GM19035 (cell line): ENCODE measurements around the gene KLHDC4.

Experiments used
- ATAC-seq: cut with Tn5 transposase; IDR thresholded peaks from one replicate; pipeline ENCODE4 v1.9.1; 2021; ENCODE audit not compliant: unreplicated experiment

The KLHDC4 gene

DNA sequence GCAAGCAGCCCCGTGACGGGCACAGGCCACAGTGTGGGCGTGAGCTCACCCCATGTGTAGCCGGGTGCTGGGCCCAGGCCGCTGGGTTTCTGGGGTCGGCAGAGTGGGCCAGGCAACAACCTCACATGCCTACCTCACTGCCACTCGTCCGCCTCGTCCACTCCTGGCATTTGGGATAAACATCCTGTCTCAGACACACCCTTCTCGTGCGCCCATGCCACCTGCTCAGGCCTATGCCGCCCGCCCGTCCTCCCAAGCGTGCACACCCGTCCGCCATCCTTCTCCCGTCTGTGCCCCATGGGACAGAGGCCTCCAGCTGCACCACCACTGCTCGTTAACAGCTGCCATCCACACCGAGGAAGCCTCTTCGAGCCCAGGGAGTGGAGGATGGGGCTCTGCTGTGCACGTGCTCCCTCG, 64.3 kb downstream of the KLHDC4 start:
- ATAC-seq, result no peak

DNA sequence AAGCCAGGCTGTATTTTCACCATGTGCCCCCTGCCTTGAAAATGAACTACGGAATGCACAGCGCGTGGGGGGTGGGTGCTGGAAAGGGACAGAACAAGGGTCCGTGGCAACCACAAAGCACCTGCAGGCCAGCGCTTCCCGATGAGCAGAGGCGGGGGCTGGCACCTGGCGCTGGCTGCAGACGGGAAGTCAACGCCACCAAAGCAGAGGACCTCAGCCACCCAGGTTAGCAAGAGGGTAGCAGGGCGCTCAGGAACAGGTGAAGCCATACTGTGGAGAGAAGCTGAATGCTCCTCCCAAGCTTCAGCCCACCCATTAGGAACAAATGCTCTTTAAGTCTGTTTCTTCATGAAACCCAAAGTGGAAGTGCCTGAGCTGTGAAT, 64.7 kb downstream of the KLHDC4 start:
- ATAC-seq, result no peak

DNA sequence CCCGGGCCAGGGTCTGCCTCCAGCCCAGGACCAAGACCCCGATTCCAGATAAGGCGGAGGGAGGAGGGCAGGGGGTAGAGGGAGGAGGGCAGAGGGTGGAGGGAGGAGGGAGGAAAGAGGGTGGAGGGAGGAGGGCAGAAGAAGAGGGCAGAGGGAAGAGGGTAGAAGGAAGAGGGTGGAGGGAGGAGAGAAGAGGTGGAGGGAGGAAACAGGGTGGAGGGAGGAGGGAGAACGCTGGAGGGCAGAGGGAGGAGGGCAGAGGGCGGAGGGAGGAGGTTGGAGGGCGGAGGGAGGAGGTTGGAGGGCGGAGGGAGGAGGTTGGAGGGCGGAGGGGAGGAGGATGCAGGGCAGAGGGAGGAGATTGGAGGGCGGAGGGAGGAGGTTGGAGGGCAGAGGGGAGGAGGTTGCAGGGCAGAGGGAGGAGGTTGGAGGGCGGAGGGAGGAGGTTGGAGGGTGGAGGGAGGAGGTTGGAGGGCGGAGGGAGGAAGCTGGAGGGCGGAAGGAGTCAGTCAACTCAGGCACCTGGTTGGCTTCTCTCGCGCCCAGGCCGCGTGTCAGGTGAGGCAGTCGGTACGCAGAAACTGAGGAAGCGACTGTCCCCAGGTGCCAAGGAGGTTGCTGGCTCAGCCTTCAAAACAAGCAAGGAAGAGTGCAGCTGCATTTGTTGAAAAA, 65.2 kb downstream of the KLHDC4 start:
- ATAC-seq, result no peak

DNA sequence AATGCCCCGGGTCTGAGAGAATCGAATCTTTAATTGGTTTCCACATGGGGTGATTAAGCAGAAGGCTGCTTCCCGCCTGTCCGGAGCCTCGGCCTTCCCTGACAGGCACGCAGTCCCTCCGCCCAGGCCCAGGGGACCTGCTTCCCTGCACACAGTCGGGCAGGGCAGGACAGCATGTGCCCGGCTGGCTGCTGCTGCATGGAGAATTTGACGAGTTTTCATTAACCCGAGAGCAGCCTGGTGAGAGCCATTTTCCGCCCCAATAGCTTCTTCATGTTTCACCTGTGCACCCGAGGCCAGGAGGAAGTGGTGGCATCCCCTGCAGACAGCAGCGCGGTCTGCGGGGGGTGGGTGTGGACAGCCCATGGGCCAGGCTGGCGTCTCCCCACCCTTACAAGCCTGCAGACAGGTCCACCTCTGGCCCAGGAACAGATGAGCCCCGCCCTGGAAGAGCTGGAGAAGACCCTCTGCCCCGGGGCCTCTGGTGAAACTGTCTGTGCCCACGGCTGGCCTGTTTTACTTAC, 67.0 kb downstream of the KLHDC4 start:
- ATAC-seq, result no peak

DNA sequence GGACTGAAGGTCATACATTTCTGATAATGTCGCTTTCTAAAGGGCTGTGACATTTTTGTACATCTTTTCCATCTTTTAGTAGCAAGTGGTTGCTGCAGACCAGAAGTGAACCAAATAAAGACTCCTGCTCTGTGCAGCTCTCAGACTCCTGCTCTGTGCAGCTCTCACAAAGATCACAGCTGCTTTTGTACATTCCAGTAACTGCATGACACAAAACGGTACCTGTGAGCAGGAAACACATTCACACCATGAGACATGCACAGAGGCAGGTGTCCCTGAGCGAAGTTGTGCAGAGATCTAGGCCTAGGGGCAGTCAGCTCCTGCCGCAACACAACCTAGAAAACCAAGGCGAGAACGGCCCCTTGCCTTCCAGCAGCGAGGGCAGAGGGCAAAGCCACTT, 67.5 kb downstream of the KLHDC4 start:
- no peak for ATAC-seq

DNA sequence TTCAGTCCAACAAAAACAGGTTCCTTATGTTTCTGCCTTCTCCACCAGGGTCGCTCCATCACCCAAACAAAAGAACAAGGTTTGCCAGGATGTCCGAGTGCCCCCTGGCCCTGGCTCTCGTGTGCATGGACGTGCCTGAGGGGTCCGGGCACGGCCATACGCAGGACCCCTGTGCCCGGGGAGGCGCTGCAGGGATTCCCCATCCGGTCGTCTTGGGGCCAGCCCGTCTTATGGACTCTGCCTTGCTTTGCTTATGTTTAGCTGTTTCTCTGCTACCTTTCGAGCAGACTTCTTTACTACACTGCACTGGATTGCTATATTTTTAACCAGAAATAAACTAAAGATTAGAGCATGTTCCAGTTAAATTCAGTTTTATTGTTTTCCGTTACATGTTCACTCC, 68.0 kb downstream of the KLHDC4 start:
- ATAC-seq, result no peak

DNA sequence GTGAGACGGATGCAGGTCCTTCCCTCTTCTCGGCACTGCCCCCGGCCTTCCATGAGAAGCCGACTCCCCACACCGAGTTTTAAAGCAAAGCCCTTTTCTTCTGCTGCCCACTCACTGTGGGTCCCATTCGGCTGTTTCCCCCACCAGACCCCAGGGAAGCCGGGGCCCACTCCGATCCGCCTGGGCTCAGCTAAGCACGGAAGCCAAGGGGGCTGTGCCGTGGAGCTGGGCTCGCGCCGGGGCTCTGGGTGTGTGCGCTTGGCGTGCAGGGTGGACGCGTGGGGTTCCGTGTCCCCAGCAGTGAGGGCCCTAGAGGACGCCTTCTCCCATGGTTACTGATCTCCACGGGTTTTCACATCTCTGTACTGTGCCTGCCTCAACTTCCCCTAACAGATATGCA, 68.5 kb downstream of the KLHDC4 start:
- ATAC-seq, result no peak

DNA sequence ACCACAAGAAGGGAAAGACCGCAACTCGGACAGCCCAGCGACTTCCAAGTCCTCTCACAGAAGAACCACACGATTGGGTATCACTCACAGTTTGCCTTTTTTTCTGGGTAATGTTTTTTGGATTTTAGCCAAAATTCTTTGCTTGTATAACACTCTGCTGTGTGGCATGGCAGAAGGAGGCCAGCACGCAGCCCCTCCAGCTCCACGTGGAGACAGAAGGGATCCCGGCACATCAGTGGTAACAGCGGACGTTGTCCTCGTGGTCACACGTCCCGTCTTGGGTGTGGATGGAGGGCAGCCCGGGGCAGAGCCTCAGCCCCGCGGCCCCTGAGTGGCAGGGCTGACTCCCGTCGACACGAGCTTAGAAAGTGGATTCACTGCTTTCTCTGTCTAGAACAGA, 69.1 kb downstream of the KLHDC4 start:
- ATAC-seq, result no peak

DNA sequence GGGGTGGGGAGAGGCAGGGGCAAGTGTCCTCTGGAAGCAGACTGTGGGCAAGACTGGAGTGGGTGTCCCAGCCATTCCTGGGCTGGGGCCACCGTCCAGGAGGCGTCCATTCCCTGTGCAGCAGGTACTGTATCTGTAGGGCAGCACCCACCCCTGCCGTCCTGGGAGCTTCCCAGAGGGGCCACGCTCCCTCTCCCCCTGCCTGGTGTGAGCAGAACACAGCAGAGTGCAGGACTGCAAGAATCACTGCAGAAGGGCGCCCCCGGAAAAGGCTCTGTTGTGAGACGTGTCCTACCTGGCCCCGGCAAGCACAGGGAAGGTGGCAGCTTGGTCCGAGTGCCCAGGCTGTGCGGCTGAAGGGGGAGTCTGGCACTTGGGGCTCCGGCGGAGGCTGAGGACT, 70.3 kb downstream of the KLHDC4 start:
- no peak for ATAC-seq

DNA sequence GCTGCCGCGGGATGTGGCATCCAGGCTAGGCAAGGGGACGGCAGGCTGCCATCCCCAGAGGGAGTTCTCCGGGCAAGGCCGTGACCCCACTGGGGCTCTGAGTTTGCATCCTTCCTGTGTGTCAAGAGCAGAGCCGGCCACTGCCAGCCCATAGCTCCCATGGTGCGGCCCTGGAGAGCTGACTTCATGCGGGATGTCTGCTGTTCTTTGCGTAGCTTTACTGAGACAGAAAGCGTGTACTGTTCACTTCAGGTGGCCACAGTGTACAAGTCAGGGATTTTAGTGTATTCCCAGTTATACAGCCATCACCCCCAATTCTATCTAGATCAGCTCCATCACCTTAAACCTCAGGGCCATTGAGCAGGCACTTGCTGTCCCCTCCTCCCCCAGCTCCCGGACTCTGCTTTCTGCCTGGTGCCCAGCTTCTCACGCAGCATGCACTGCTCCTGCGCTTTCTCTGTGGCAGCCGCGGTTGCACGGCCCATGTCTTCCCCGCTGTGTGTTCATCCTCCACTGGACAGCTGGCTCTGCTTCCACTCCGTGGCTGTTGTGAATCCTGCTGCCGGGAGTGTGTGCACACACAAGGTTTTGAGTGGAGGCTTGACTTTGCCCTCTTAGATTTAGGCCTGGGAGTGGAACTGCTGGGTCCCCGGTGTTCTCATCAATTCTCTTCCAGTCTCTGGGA, 71.2 kb downstream of the KLHDC4 start:
- ATAC-seq, result no peak

DNA sequence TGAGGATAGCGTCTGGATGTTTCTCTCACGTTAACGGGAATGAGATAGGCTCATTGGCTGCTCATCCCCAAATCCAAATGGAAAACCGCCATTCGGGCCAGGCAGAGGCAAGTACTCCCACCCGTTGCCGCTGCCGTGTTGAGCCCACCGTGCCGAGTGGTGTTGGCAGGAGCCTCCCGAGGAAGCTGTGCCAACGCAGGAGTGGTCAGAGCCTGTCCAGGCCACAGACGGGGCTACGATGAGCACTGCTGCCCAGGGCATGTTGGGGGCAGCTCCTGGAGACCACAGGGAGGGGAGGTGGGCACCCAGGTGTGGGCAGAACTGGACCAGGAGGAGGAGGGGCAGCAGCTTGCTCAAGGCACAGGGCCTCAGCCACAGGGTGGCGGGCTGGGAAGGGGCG, 72.0 kb downstream of the KLHDC4 start:
- ATAC-seq, result no peak

DNA sequence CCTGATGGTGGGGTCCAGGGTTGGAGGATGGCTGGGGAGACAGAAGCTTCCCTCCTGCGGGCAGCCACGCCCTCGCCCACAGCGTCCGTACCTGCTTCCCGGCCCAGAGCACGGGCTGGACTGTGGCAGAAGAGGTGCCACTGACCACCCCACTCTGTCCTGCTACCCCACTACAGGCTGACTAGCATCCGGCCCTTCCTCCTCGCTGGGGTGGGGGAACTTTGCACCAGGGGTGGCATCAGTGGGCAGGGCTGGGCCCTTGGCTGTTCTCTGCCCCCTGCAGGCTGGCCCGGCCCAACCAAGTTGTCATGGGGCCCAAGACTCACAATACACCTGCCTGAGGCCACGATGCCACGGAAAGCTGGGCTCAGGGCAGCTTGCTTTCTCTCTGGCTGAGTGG, 73.0 kb downstream of the KLHDC4 start:
- ATAC-seq, result no peak

DNA sequence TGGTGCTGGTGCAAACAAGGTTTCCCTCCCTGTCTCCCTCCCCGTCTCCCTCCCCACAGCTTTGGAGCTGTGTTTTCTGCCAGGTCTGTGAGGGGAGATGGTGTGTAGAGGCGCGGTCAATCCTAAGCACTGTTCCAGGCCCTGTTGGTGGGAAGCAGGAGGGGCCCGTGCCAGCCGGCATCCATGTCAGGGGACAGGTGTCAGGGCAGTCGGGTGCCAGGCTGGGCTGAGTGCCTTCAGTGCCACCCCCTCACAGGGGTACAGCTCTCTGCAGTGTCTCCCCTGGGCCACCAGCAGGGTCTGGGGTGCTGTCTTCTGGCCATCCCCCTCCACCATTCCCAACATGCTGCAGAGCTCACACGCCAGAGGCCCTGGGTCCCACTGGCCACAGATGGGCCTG, 73.6 kb downstream of the KLHDC4 start:
- no peak for ATAC-seq

DNA sequence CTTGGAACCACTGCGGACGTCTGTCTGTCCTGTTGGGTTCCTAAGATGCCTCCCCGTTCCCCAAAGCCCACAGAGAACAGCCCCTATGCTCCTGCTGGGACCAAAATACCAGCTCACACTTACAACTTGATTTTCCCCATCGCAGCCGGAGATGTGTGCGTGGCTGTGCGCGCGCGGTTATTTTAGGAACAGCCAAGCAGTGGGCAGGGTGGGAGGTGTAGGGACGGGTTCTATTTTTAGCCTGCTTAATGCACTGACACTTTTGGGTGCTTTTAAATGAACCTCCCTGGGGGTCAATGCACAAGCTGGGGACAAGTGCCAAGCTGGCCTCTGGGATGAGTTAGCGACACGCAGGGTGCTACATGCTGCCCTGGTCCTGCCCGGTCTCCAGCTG, 74.1 kb downstream of the KLHDC4 start:
- no peak for ATAC-seq

DNA sequence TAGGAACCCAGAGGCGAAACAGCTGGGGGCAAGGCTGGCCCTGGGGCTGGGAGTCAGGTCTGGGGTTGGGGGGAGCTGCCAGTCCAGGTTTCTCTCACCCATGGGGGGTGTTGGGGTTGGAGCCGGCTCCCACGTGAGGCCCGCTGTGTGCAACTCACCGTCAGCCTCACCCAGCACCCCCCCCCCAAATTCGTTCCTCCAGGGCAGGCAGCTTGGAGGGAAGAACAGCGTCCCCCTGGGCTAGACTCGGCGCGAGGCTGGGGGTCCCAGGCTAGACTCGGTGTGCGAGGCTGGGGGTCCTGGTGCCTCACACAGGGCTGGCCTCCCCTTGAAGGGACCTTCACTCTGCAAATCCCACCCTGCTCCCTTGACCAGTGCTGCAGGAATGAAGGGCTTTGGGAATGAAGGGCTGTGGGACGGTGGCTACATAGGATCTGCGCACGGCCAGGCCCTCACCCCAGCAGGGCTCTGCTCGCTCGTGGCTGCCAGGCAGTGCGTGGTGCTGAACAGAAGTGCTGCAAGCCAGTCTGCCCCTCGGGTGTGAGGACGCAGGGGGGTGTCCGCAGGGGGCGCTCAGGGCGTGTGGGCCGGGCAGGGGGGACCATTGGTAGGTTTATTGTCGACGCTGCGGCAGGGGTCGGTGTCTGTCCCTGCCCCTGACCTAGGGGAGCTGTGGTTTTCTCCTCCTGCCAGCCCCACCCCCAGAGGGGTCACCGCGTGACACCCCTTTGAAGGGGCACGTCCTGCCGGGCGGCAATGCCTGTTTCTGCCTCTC, 74.7 kb downstream of the KLHDC4 start:
- ATAC-seq, result no peak

DNA sequence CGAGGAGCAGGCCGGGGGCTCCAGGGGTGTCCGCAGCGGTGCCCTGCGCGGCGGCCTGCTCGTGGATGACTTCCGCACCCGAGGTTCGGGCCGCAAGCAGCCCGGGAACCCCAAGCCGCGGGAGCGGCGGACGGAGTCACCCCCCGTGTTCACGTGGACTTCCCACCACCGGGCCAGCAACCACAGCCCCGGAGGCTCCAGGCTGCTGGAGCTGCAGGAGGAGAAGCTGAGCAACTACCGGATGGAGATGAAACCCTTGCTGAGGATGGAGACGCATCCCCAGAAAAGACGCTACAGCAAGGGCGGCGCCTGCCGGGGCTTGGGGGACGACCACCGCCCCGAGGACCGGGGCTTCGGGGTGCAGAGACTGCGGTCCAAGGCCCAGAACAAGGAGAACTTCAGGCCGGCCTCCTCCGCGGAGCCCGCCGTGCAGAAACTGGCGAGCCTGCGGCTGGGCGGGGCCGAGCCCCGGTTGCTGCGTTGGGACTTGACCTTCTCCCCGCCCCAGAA, 75.8 kb downstream of the KLHDC4 start:
- ATAC-seq, result no peak

DNA sequence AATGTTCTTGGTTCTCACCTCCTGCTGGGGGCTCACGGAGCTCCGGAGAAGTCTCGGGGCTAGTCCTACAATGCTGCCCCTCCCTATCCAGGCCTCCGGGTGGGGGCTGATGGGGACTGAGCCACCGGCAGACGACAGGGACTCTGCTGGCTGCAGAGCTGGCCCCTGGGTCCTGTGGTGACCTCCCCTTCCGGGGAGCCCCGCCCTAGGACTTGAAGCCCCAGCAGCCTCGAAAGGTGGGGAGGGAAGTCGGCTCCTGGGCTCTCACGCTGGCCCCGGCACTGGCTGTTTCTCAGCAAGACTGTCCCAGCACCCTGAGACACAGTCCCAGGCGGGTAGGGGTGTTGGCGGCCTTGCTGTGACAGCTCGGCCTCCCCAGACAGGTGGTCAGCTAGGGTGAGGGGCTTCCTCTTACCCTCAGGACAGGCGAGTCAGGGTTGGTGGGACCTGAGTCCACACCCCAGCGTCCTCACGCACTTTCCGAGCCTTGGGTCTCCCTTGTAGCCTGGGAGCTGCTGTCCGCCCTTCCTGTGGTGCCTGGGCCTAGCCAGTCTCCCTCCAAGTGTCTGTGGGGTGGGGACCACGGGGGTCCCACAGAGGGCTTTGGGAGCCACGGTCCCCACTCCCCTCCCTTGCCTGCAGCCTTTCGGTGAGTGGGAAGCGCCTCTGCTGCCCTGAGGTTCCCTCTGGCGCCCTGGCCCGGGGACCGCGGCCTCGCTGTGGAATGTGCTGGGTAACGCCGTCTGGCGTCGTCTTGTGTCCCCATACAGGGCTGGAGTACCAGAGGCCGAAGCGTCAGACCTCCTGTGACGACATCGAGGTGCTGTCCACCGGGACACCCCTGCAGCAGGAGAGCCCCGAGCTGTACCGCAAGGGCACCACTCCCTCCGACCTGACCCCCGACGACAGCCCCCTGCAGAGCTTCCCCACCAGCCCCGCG, 76.6 kb downstream of the KLHDC4 start:
- ATAC-seq, result no peak

DNA sequence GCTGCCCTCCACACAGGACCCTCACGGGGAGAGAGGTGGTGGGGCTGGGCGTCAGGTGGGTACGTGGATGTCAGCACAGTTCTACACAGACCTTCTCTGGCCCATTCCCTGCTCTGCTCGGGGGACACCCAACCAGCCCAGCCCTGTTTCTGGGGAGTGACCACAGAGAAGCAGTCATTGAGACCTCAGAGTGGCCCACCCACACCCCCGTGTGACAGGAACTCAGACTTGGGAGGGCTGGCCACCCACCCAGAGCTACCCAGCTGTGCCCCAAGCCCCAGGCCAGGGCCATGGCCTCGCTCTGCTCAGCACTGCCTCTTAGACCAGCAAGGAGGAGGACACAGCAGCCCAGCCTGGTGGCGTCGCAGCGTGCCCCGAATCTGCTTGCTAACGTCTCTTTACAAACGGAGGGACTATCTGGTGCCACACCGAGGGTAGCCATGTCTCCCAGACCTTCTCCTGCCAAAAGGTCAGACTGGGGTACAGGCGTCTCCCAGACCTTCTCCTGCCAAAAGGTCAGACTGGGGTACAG, 77.7 kb downstream of the KLHDC4 start:
- ATAC-seq, result no peak

DNA sequence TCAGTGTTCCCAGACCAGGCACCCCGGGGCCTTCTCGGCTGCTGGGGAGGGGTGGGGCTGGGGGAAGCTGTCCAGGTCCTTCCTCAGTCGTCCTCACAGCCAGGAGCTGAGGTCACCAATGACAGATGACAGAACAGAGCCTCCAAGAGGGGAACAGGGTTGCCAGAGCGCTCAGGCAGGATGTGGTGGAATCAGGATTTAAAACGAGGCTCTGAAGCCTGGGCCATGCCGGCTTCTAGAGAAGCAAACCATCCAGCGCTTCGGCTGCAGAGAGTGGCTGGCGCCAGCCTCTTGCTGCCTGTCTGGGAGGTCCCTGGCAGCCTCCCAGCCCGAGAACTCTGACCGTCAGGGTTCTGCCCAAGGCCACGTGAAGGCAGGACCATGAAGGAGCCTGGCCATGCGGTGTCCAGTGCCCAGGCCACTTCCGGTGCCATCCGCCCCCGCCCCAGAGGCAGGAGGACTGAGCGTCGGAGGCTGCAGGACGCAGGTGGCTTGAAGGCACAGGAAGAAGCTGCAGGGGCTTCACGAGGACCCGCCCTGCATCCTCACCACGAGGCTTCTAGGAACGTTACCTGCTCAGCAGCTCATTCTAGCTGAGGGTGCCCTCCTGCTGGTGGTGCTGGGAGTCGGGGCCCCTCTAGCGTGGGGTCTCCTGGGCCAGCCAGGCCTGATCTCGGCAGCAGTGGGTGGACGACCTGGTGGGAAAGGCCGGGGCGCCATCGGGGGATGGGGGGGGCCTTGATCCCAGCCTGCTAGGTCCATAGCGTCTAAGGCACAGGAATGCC, 78.5 kb downstream of the KLHDC4 start:
- ATAC-seq, result no peak

DNA sequence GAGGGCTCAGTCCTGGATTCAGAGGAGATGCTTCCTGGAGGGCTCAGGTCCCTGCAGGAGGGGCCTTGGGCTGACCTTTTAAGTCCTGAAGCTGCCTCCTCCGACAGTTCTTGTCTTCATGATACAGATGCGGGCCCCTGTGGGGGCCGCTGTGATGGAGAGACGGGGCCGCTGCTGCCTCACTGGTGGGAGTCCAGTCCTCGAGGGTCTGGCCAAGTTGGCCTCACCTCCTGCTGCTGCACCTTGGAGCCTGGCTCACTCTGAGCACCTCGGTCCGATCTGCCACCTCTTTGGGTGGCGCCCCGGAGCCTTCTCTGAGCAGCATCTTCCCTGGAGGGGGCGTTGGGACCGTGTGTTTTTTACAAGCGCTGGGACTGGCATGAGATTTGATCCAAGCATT, 79.1 kb downstream of the KLHDC4 start:
- no peak for ATAC-seq
